OCI-LY7 (cell line): Measurements from ENCODE around the gene ST6GAL2.

Experiments used
- CTCF ChIP-seq: fragments of 200-600 bp; sonication (generic); conservative IDR thresholded peaks from 2 replicates; pipeline ENCODE4 v1.5.1; 2014; ENCODE audit warnings: mild to moderate bottlenecking, antibody characterized with exemption, low read length, moderate library complexity, mixed read lengths
- EZH2phosphoT487 ChIP-seq: fragments of 200-600 bp; sonication (generic); IDR thresholded peaks from 2 replicates; pipeline ENCODE4 v1.6.1; 2018; ENCODE audit warnings: low read depth, borderline replicate concordance, mild to moderate bottlenecking, mixed run types, antibody characterized with exemption, low read length, moderate library complexity, mixed read lengths

- no peak for TF ChIP-seq CTCF
- TF ChIP-seq EZH2phosphoT487, result no peak
Measured at GRCh38 chr2:106919012-106919411, 33.0 kb upstream of the ST6GAL2 start.
